ENCODE results near the gene IRF9.

The IRF9 gene

GRCh38 chr14:24187539-24187915 lies 26.5 kb downstream of the IRF9 start:
- TF ChIP-seq FOXP2 (optimal IDR thresholded peaks at IDR 0.05; ENCODE audit: borderline replicate concordance, extremely low read depth, extremely low read length, insufficient read depth) (no peak), POLR2AphosphoS5 (IDR thresholded peaks at IDR 0.05; ENCODE audit: low read depth, low read length) (no peak), TAF1 (IDR thresholded peaks at IDR 0.05; ENCODE audit: borderline replicate concordance, insufficient read depth, low read length) (no peak), SIN3A (IDR thresholded peaks at IDR 0.05; ENCODE audit: borderline replicate concordance, insufficient read depth, low read length) (no peak), REST (IDR thresholded peaks at IDR 0.05; ENCODE audit: insufficient read depth in 1 of 2, low read depth in 2 of 2, low read length in 2 of 2) (no peak)

GRCh38 chr14:24188251-24189058 lies 27.4 kb downstream of the IRF9 start, which contains the start of gene IPO4:
TSS of gene IPO4 (minus strand) at chr14:24188816. CDS start at chr14:24188787, 29 bp downstream.
- no peak for TF ChIP-seq FOXP2 (optimal IDR thresholded peaks at IDR 0.05; ENCODE audit: borderline replicate concordance, extremely low read depth, extremely low read length, insufficient read depth)
- TF ChIP-seq REST (IDR thresholded peaks at IDR 0.05; ENCODE audit: insufficient read depth in 1 of 2, low read depth in 2 of 2, low read length in 2 of 2) = no peak
- peak; percentile 78; the same call in 1 of the 2 replicates for TF ChIP-seq TAF1 (IDR thresholded peaks at IDR 0.05; ENCODE audit: borderline replicate concordance, insufficient read depth, low read length)
- TF ChIP-seq POLR2AphosphoS5 (IDR thresholded peaks at IDR 0.05; ENCODE audit: low read depth, low read length) = peak; percentile 93
- peak; percentile 98 for TF ChIP-seq SIN3A (IDR thresholded peaks at IDR 0.05; ENCODE audit: borderline replicate concordance, insufficient read depth, low read length)

GRCh38 chr14:24189059-24189375 lies 28.0 kb downstream of the IRF9 start:
- TF ChIP-seq POLR2AphosphoS5 (IDR thresholded peaks at IDR 0.05; ENCODE audit: low read depth, low read length) (no peak), SIN3A (IDR thresholded peaks at IDR 0.05; ENCODE audit: borderline replicate concordance, insufficient read depth, low read length) (no peak), TAF1 (IDR thresholded peaks at IDR 0.05; ENCODE audit: borderline replicate concordance, insufficient read depth, low read length) (no peak), REST (IDR thresholded peaks at IDR 0.05; ENCODE audit: insufficient read depth in 1 of 2, low read depth in 2 of 2, low read length in 2 of 2) (no peak), FOXP2 (optimal IDR thresholded peaks at IDR 0.05; ENCODE audit: borderline replicate concordance, extremely low read depth, extremely low read length, insufficient read depth) (no peak)

GRCh38 chr14:24189460-24189859 lies 28.4 kb downstream of the IRF9 start:
- TF ChIP-seq FOXP2 (optimal IDR thresholded peaks at IDR 0.05; ENCODE audit: borderline replicate concordance, extremely low read depth, extremely low read length, insufficient read depth) (no peak), REST (IDR thresholded peaks at IDR 0.05; ENCODE audit: insufficient read depth in 1 of 2, low read depth in 2 of 2, low read length in 2 of 2) (no peak), TAF1 (IDR thresholded peaks at IDR 0.05; ENCODE audit: borderline replicate concordance, insufficient read depth, low read length) (no peak)

All from PFSK-1 (cell line).